ENCODE results near the gene DDR1.

GRCh38 chr6:30836957-30837356 is 47.4 kb upstream of the DDR1 start:
- TF ChIP-seq POLR2A (IDR thresholded peaks at IDR 0.05): no peak
- TF ChIP-seq, protein P1, sequence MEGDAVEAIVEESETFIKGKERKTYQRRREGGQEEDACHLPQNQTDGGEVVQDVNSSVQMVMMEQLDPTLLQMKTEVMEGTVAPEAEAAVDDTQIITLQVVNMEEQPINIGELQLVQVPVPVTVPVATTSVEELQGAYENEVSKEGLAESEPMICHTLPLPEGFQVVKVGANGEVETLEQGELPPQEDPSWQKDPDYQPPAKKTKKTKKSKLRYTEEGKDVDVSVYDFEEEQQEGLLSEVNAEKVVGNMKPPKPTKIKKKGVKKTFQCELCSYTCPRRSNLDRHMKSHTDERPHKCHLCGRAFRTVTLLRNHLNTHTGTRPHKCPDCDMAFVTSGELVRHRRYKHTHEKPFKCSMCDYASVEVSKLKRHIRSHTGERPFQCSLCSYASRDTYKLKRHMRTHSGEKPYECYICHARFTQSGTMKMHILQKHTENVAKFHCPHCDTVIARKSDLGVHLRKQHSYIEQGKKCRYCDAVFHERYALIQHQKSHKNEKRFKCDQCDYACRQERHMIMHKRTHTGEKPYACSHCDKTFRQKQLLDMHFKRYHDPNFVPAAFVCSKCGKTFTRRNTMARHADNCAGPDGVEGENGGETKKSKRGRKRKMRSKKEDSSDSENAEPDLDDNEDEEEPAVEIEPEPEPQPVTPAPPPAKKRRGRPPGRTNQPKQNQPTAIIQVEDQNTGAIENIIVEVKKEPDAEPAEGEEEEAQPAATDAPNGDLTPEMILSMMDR (IDR thresholded peaks at IDR 0.05): no peak
